ENCODE results near the gene OTOP3. TPM values are rescaled to one million over a fixed set of nuclear protein-coding genes. Genes with fewer than 3 reads are reported as not detected.

OTOP3 gene
- total and polyA plus RNA-seq, 2 experiments from 2014 or later, result not detected

DNA sequence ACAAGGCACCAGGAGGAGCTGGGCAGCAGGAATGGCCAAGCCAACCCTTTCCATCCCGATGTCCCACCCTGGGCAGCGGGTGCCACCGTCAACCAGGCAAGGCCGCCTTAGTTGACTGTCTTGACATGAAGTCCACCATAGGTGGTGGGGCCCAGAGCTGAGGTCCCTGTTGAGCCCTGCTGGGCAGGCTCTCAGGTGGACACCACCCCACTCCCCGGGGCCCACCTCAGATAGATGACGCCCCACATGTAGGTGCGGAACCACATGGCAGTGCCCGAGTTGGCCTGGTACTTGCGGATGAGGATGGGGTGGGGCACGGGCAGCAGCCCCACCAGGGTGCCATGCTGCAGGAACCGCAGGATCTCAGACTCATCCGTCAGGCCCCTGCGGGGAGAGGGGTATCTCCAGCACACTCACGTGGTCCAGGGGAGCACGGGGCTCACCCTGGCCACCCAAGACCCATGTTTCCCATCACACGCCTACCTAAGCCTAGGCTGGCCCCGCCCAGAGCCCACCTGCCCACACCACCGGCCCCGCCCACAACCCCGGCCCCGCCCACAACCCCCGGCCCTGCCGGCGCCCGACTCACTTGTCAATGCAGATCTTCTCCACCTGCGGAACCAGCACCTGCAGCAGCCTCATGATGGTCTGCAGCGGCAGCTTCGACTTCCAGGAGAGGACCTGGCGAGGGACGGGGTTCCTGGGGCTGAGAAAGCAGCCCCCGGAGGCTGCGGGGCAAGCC is 16.2 kb downstream of the OTOP3 start:
- no peaks in the 10 kb centered on the region for H4K20me1 ChIP-seq (replicated peaks; ENCODE audit: insufficient read depth)
- H3K79me2 ChIP-seq (replicated peaks; ENCODE audit: insufficient read depth), result no peaks in the 10 kb centered on the region
- no peaks in the 10 kb centered on the region for H3K36me3 Mint-ChIP-seq (ENCODE audit: low read depth)
- no peak overlapping the region for H3K4me3 ChIP-seq
- TF ChIP-seq EZH2 (IDR thresholded peaks at IDR 0.05; ENCODE audit: low read depth, unreplicated experiment), result no peak
- no peak for TF ChIP-seq NANOG (IDR thresholded peaks at IDR 0.05; ENCODE audit: borderline replicate concordance)
- TF ChIP-seq, protein P1, sequence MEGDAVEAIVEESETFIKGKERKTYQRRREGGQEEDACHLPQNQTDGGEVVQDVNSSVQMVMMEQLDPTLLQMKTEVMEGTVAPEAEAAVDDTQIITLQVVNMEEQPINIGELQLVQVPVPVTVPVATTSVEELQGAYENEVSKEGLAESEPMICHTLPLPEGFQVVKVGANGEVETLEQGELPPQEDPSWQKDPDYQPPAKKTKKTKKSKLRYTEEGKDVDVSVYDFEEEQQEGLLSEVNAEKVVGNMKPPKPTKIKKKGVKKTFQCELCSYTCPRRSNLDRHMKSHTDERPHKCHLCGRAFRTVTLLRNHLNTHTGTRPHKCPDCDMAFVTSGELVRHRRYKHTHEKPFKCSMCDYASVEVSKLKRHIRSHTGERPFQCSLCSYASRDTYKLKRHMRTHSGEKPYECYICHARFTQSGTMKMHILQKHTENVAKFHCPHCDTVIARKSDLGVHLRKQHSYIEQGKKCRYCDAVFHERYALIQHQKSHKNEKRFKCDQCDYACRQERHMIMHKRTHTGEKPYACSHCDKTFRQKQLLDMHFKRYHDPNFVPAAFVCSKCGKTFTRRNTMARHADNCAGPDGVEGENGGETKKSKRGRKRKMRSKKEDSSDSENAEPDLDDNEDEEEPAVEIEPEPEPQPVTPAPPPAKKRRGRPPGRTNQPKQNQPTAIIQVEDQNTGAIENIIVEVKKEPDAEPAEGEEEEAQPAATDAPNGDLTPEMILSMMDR (conservative IDR thresholded peaks at IDR 0.05; ENCODE audit: low read depth in 2 of 2), result no peak
- no peak for TF ChIP-seq ZNF331 (CRISPR knock-in tag; IDR thresholded peaks at IDR 0.05; ENCODE audit: low read depth)
- no peaks in the 10 kb centered on the region for H3K27me3 ChIP-seq (ENCODE audit: insufficient read depth)
- H3K4me2 ChIP-seq, result peak overlapping the region; percentile 51; the same call in 1 of the 2 replicates
- H3K27ac Mint-ChIP-seq, result no peak overlapping the region
- peaks cover 5% of the 10 kb centered on the region; the same call in 1 of the 2 replicates for H3K4me1 ChIP-seq (ENCODE audit: insufficient read depth)
- peaks cover 11% of the 10 kb centered on the region for H3K27me3 Mint-ChIP-seq (ENCODE audit: insufficient read depth, low read depth, poor library complexity)
- H3K9me3 Mint-ChIP-seq, result no peaks in the 10 kb centered on the region
- peak; percentile 75 for DNase-seq (ENCODE audit: low spot score)
- no peak overlapping the region for H3K4me3 Mint-ChIP-seq
- H2AFZ ChIP-seq, result peak overlapping the region; percentile 18; the same call in 1 of the 2 replicates
- H3K27ac ChIP-seq (ENCODE audit: low read depth), result no peak overlapping the region
- H3F3A ChIP-seq (replicated peaks; ENCODE audit: low read depth), result no peaks in the 10 kb centered on the region
- peak; percentile 82 for ATAC-seq
- no peaks in the 10 kb centered on the region for H3K9me2 ChIP-seq (ENCODE audit: insufficient read depth)
- peaks cover 9% of the 10 kb centered on the region; the same call in 2 of the 3 replicates for H3K4me1 Mint-ChIP-seq
- H3K36me3 ChIP-seq (ENCODE audit: insufficient read depth), result no peaks in the 10 kb centered on the region

DNA sequence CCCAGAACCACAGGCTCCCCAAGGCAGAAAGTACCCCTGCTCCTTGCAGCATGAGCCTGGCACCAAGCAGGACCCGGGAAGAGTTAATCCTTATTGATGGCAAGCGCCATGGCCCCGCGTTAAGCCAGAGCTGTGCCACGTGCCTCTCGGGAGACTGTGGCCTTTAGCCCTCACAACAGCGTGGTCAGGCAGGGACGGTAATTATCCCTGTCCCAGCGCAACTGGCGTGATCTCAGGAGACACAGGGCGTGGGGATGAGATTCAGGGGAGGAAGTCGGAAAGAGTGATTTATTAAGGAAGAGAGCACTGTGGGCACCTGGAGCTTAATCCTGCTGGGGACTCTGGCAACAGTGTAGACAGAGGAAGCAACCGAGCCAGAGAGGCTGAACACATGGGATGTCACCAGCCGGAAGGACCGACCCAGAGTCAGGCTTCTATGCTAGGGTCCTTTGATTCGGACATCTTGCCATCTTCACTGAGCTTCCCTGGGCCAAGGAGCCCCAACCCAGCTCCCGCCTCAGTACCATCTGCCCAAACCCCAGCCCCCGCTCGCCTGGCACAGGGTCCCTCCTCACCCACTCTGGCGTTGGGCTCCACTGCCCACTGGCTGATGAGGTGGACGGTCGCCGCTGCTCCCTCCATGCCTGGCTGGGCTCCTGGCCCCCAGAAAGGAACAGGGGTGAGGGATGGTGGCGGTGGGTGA is 16.9 kb downstream of the OTOP3 start:
- Histone ChIP-seq H3K4me2 (peak overlapping the region; percentile 51; the same call in 1 of the 2 replicates), H4K20me1 (replicated peaks; ENCODE audit: insufficient read depth) (no peaks in the 10 kb centered on the region), H3K4me3 (no peak overlapping the region), H3K4me1 (ENCODE audit: insufficient read depth) (peaks cover 5% of the 10 kb centered on the region; the same call in 1 of the 2 replicates), H3K79me2 (replicated peaks; ENCODE audit: insufficient read depth) (no peaks in the 10 kb centered on the region), H3F3A (replicated peaks; ENCODE audit: low read depth) (no peaks in the 10 kb centered on the region), H3K36me3 (ENCODE audit: insufficient read depth) (no peaks in the 10 kb centered on the region), H3K27me3 (ENCODE audit: insufficient read depth) (no peaks in the 10 kb centered on the region), H2AFZ (peak overlapping the region; percentile 18; the same call in 1 of the 2 replicates), H3K9me2 (ENCODE audit: insufficient read depth) (no peaks in the 10 kb centered on the region), H3K27ac (ENCODE audit: low read depth) (no peak overlapping the region)
- no peak for DNase-seq (ENCODE audit: low spot score)
- peak; percentile 12 for ATAC-seq
- Mint-ChIP-seq H3K4me3 (no peak overlapping the region), H3K27me3 (ENCODE audit: insufficient read depth, low read depth, poor library complexity) (peaks cover 11% of the 10 kb centered on the region), H3K9me3 (no peaks in the 10 kb centered on the region), H3K4me1 (peaks cover 9% of the 10 kb centered on the region; the same call in 2 of the 3 replicates), H3K27ac (no peak overlapping the region), H3K36me3 (ENCODE audit: low read depth) (no peaks in the 10 kb centered on the region)
- TF ChIP-seq, protein P1 (conservative IDR thresholded peaks at IDR 0.05; ENCODE audit: low read depth in 2 of 2), result no peak
- TF ChIP-seq ZNF331 (CRISPR knock-in tag; IDR thresholded peaks at IDR 0.05; ENCODE audit: low read depth) (no peak), JUNB (IDR thresholded peaks at IDR 0.05; ENCODE audit: unreplicated experiment) (no peak), ZNF114 (CRISPR knock-in tag; IDR thresholded peaks at IDR 0.05) (no peak), EZH2 (IDR thresholded peaks at IDR 0.05; ENCODE audit: low read depth, unreplicated experiment) (no peak)
- TF ChIP-seq, protein P2, sequence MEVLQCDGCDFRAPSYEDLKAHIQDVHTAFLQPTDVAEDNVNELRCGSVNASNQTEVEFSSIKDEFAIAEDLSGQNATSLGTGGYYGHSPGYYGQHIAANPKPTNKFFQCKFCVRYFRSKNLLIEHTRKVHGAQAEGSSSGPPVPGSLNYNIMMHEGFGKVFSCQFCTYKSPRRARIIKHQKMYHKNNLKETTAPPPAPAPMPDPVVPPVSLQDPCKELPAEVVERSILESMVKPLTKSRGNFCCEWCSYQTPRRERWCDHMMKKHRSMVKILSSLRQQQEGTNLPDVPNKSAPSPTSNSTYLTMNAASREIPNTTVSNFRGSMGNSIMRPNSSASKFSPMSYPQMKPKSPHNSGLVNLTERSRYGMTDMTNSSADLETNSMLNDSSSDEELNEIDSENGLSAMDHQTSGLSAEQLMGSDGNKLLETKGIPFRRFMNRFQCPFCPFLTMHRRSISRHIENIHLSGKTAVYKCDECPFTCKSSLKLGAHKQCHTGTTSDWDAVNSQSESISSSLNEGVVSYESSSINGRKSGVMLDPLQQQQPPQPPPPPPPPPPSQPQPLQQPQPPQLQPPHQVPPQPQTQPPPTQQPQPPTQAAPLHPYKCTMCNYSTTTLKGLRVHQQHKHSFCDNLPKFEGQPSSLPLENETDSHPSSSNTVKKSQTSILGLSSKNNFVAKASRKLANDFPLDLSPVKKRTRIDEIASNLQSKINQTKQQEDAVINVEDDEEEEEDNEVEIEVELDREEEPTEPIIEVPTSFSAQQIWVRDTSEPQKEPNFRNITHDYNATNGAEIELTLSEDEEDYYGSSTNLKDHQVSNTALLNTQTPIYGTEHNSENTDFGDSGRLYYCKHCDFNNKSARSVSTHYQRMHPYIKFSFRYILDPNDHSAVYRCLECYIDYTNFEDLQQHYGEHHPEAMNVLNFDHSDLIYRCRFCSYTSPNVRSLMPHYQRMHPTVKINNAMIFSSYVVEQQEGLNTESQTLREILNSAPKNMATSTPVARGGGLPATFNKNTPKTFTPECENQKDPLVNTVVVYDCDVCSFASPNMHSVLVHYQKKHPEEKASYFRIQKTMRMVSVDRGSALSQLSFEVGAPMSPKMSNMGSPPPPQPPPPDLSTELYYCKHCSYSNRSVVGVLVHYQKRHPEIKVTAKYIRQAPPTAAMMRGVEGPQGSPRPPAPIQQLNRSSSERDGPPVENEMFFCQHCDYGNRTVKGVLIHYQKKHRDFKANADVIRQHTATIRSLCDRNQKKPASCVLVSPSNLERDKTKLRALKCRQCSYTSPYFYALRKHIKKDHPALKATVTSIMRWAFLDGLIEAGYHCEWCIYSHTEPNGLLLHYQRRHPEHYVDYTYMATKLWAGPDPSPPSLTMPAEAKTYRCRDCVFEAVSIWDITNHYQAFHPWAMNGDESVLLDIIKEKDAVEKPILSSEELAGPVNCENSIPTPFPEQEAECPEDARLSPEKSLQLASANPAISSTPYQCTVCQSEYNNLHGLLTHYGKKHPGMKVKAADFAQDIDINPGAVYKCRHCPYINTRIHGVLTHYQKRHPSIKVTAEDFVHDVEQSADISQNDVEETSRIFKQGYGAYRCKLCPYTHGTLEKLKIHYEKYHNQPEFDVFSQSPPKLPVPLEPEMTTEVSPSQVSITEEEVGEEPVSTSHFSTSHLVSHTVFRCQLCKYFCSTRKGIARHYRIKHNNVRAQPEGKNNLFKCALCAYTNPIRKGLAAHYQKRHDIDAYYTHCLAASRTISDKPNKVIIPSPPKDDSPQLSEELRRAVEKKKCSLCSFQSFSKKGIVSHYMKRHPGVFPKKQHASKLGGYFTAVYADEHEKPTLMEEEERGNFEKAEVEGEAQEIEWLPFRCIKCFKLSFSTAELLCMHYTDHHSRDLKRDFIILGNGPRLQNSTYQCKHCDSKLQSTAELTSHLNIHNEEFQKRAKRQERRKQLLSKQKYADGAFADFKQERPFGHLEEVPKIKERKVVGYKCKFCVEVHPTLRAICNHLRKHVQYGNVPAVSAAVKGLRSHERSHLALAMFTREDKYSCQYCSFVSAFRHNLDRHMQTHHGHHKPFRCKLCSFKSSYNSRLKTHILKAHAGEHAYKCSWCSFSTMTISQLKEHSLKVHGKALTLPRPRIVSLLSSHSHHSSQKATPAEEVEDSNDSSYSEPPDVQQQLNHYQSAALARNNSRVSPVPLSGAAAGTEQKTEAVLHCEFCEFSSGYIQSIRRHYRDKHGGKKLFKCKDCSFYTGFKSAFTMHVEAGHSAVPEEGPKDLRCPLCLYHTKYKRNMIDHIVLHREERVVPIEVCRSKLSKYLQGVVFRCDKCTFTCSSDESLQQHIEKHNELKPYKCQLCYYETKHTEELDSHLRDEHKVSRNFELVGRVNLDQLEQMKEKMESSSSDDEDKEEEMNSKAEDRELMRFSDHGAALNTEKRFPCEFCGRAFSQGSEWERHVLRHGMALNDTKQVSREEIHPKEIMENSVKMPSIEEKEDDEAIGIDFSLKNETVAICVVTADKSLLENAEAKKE (CRISPR knock-in tag; IDR thresholded peaks at IDR 0.05), result no peak

Data from GM23338 (cell line).